RPMI7951 (cell line): ENCODE measurements around the gene PIGU. TPM values are rescaled to one million over a fixed set of nuclear protein-coding genes. Genes with fewer than 3 reads are reported as not detected.
A peak's percentile ranks its signal among the peaks of the same experiment; 100 is the strongest.
"Not testable (repeated sequence)": the region's sequence is repeated elsewhere in the genome, so short reads cannot be mapped to it uniquely, and the experiment has no call there.

Experiments
- DNase-seq: peaks from one replicate; pipeline ENCODE4 v3.0.0-alpha.2; 2012; ENCODE audit warnings: low read depth
- total RNA-seq: library from RNA; depleted of rRNA; stranded (reverse); fragments of >200 nt; shearing (Covaris generic); gene quantifications from 2 replicates; pipeline ENCODE4 v1.2.3, GENCODE V29; 2014; rRNA removed

The PIGU gene
- total RNA-seq, 1 experiment from 2014 or later, result 48.1 TPM

DNA sequence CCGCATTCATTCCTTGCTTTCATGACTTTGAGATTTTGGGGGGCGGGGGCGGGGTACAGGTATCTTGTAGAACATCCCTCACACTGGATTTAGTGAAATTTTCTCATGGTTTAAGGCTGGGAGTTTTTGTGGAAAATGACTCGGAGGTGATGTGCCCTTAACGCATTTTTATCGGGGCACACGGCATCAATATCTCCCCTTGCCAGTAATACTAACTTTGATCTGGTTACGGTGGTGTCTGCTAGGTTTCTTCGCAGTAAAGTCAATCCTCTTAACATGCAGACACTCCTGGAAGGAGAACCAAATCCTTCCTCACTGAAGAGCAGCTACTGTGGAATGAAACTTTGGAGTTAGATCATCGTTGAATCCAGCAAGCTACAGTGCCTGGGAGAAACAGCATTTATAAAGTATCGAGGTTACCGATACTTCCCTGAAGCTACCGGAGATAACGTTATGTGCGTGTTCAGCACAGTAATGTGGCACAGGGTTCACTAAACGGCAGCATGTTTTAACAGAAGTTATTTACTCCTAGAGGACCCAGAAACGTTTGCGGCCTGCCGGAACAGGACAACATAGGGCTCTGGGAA lies 161.9 kb downstream of the PIGU start:
- no peak for DNase-seq

DNA sequence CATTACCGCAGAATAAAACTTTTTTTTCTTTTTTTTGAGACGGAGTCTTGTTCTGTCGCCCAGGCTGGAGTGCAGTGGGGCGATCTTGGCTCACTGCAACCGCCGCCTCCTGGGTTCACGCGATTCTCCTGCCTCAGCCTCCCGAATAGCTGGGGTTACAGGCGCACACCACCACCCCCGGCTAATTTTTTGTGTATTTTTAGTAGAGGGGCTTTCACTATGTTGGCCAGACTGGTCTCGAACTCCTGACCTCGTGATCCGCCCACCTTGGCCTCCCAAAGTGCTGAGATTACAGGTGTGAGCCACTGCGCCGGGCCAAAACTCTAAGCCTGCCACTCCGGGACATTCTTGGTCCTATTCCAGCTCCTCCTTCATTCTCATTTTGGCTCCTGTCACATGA lies 162.9 kb downstream of the PIGU start:
- DNase-seq, result not testable (repeated sequence)

DNA sequence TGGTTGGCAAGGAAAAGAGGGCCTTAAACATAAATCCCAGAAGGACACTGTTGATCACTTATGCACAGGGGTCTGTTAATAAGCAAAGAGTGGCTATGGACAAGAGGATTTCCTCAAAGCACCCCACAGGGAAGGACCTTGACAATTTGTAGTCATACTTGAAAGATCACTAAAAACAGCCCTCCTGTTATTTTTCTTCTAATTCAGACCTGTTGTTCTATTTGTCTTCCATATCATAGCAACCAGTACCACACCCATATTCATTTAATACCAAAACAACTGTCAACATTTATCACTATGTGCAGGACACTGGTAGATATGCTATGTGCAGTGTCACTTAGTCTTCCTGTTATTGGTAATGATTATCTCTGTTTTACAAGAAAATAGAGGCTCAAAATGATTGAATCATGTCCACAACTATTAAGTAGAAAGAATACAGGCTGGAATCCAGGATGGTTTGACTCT lies 163.9 kb downstream of the PIGU start:
- peak; percentile 21 for DNase-seq

DNA sequence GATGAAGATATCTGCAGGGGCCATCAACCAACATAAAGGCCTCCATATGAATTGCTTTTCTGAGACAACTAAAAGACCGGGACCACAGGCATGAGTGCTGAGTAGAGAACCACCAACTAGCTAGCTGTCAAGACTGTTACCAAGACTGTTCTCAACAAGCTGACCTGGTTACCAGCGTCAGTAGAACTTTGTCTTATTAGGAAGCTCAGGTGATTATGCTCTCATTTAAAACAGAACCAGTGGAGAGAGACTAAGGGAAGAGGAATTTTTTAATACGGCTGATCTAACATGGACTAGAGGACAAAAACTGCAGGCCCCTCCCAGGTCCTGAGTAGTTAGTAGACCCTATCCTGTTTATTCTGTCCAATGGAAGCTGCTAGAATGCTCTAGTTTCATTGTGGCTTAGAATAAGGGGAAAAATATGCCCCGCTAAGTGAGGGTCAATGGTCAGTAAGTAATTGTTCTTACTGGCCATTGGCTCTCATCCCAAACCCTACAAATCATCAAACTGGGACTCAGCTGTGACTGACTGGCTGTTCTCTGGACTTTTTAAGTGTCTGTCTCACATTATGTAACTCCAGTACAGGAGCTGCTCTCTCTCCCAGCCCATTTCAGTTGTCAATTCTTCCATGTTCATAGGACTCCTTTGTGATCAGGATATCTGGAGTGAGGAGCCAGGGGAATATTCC lies 164.5 kb downstream of the PIGU start:
- no peak for DNase-seq

DNA sequence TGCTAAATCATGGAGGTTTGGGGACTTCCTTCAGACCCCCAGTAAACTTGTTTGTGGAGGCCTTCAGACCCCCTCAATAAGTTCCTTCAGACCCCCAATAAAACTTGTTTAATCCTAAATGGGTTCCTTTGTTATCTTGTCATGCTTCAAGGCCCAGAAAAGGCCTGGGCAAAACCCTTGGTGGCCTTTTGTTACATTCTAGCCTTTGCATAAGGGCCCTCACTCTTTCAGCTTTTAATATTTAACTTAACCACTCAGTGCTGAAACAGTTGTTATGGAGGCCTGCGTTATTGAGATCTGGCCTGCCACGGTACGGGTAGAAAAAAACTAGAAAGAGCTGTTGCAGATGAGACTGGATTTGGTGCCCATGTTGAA lies 165.0 kb downstream of the PIGU start:
- no peak for DNase-seq

DNA sequence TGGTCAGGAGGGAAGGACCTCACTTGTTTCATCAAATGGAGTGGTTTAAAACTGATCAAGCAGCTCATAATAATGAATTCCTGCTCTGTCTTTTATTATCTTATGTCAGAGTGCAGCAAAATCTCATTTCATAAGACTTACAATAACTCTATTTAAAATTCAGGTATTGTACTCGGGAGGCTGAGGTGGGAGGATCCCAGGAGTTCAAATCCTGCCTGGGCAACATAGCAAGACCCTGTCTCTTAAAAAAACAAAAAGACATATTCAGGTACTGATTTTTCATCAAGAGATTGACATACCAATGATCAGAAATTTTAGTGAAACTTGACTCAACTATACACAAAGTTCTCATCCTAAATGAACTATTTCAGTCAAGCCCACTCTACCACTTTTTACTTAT lies 166.3 kb downstream of the PIGU start:
- no peak for DNase-seq

Other genes with a start within 250 kb of the PIGU start
- 287 and 346 TPM in 2 replicates for gene DYNLRB1, start 160.7 kb downstream of the PIGU start, total RNA-seq
- 32.2 and 55.0 TPM in 2 replicates for gene MAP1LC3A, start 118.4 kb downstream of the PIGU start, total RNA-seq
- 6.3 and 7.1 TPM in 2 replicates for gene TP53INP2, start 27.3 kb upstream of the PIGU start, total RNA-seq
- 9.1 and 10.9 TPM in 2 replicates for gene NCOA6, start 148.6 kb upstream of the PIGU start, total RNA-seq
- gene GGT7, start 195.8 kb upstream of the PIGU start, total RNA-seq, result 3.9 and 4.1 TPM in 2 replicates
- 46.1 and 48.2 TPM in 2 replicates for gene ACSS2, start 199.5 kb upstream of the PIGU start, total RNA-seq